Mesenchymal stem cell (in vitro differentiated cells and primary cell): ENCODE data around the gene NAPSA.

Experiments
- DNase-seq: peaks from one replicate; pipeline ENCODE4 v3.0.0-alpha.2; 2013
- H2AFZ ChIP-seq: one replicate; pipeline ENCODE4 v1.6.1; 2013; ENCODE audit warnings: low read depth, mild to moderate bottlenecking, control low read depth, inconsistent platforms, low read length, moderate library complexity
- H2AK5ac ChIP-seq: 2 replicates; pipeline ENCODE4 v1.6.1; 2013; ENCODE audit warnings: low read length, moderate library complexity, mild to moderate bottlenecking, inconsistent platforms; ENCODE audit not compliant: severe bottlenecking
- H2BK120ac ChIP-seq: one replicate; pipeline ENCODE4 v1.6.1; 2013; ENCODE audit warnings: low read depth, mild to moderate bottlenecking, inconsistent platforms, low read length, moderate library complexity
- H2BK12ac ChIP-seq, 2 experiments: one replicate each; pipeline ENCODE4 v1.6.1; 2013; ENCODE audit warnings: inconsistent platforms in 2 of 2, low read length in 2 of 2, mild to moderate bottlenecking in 2 of 2, moderate library complexity in 2 of 2, control low read depth in 1 of 2
- H2BK15ac ChIP-seq: one replicate; pipeline ENCODE4 v1.6.1; 2013; ENCODE audit warnings: mild to moderate bottlenecking, low read depth, inconsistent platforms; ENCODE audit not compliant: poor library complexity, severe bottlenecking
- H2BK5ac ChIP-seq: 2 replicates; pipeline ENCODE4 v1.6.1; 2013; ENCODE audit warnings: low read depth, mild to moderate bottlenecking, low read length, control low read depth, inconsistent platforms; ENCODE audit not compliant: poor library complexity, severe bottlenecking
- H3K14ac ChIP-seq, 2 experiments: one replicate each; pipeline ENCODE4 v1.6.1; 2013; ENCODE audit warnings: inconsistent platforms in 2 of 2, low read length in 2 of 2, control low read depth in 1 of 2, mild to moderate bottlenecking in 1 of 2, moderate library complexity in 1 of 2
- H3K18ac ChIP-seq, 2 experiments: one replicate each; pipeline ENCODE4 v1.6.1; 2013; ENCODE audit warnings: inconsistent platforms in 2 of 2, low read length in 2 of 2, control low read depth in 1 of 2, low read depth in 1 of 2, mild to moderate bottlenecking in 1 of 2
- H3K23ac ChIP-seq, 2 experiments: one replicate each; pipeline ENCODE4 v1.6.1; 2013; ENCODE audit warnings: inconsistent platforms in 2 of 2, low read length in 2 of 2, mild to moderate bottlenecking in 2 of 2, moderate library complexity in 2 of 2, control low read depth in 1 of 2
- H3K27ac ChIP-seq: 2 replicates; pipeline ENCODE4 v1.5.1; 2013; ENCODE audit warnings: mild to moderate bottlenecking, moderate library complexity, low read length, control low read depth, inconsistent platforms; ENCODE audit not compliant: poor library complexity, severe bottlenecking
- H3K27me3 ChIP-seq, 2 experiments: 2 replicates each; pipeline versions ENCODE4 v1.6.1 to v1.7.0; 2013; ENCODE audit warnings: low read length in 2 of 2, mild to moderate bottlenecking in 2 of 2, moderate library complexity in 2 of 2, control low read depth in 1 of 2, inconsistent platforms in 1 of 2; ENCODE audit not compliant: control insufficient read depth in 1 of 2, insufficient read depth in 1 of 2
- H3K36me3 ChIP-seq, 2 experiments: 2 replicates each; pipeline versions ENCODE4 v1.6.1 to v1.7.0; 2013; ENCODE audit warnings: low read length in 2 of 2, control low read depth in 1 of 2, inconsistent platforms in 1 of 2, low read depth in 1 of 2, mild to moderate bottlenecking in 1 of 2; ENCODE audit not compliant: insufficient read depth in 2 of 2, control insufficient read depth in 1 of 2
- H3K4ac ChIP-seq, 2 experiments: one replicate each; pipeline ENCODE4 v1.6.1; 2013; ENCODE audit warnings: inconsistent platforms in 2 of 2, low read length in 2 of 2, mild to moderate bottlenecking in 2 of 2, moderate library complexity in 2 of 2, control low read depth in 1 of 2, low read depth in 1 of 2
- H3K4me1 ChIP-seq: 2 replicates; pipeline ENCODE4 v1.6.1; 2013; ENCODE audit warnings: low read depth, low read length, control low read depth; ENCODE audit not compliant: control insufficient read depth, insufficient read depth
- H3K4me2 ChIP-seq: 2 replicates; pipeline ENCODE4 v1.6.1; 2013; ENCODE audit warnings: low read length, mild to moderate bottlenecking, inconsistent platforms; ENCODE audit not compliant: poor library complexity, severe bottlenecking
- H3K4me3 ChIP-seq, 2 experiments: 2 replicates each; pipeline versions ENCODE4 v1.5.1 to v1.7.0; 2013; ENCODE audit warnings: low read length in 2 of 2, mild to moderate bottlenecking in 2 of 2, control low read depth in 1 of 2, low read depth in 1 of 2; ENCODE audit not compliant: insufficient read depth in 1 of 2
- H3K79me1 ChIP-seq: replicated peaks from 2 replicates; pipeline ENCODE4 v1.6.1; 2013; ENCODE audit warnings: mild to moderate bottlenecking, control low read depth, low read length, inconsistent platforms; ENCODE audit not compliant: poor library complexity, severe bottlenecking
- H3K9ac ChIP-seq: 2 replicates; pipeline ENCODE4 v1.7.0; 2013; ENCODE audit warnings: mild to moderate bottlenecking, low read length, moderate library complexity
- H3K9me3 ChIP-seq: 2 replicates; pipeline ENCODE4 v1.7.0; 2013; ENCODE audit warnings: mild to moderate bottlenecking, low read length; ENCODE audit not compliant: control insufficient read depth
- H4K8ac ChIP-seq: one replicate; pipeline ENCODE4 v1.6.1; 2013; ENCODE audit warnings: inconsistent platforms, mild to moderate bottlenecking, low read length, moderate library complexity
- H4K91ac ChIP-seq: one replicate; pipeline ENCODE4 v1.6.1; 2013; ENCODE audit warnings: mild to moderate bottlenecking, low read length, inconsistent platforms
- WGBS: methylation state at CpG from one replicate; pipeline ENCODE4 v1.1.7; 2013; ENCODE audit warnings: mixed read lengths; 5-methylcytosine and 5-hydroxymethylcytosine counted together

The NAPSA gene

GRCh38 chr19:50311723-50312635, 53.5 kb downstream of the NAPSA start:
- Histone ChIP-seq H4K91ac (no peak overlapping the region), H3K36me3 (no peaks in the 10 kb centered on the region), H4K8ac (no peak overlapping the region), H3K4me1 (peaks cover 2% of the 10 kb centered on the region), H3K4ac (no peak overlapping the region), H3K23ac (no peak overlapping the region), H3K18ac (no peak overlapping the region), H2AK5ac (no peak overlapping the region), H3K27me3 (peaks cover 42 to 62% of the 10 kb centered on the region in 2 experiments), H3K79me1 (no peaks in the 10 kb centered on the region), H3K9ac (no peak overlapping the region), H3K4me2 (no peak overlapping the region), H2BK12ac (no peak overlapping the region), H2BK15ac (no peak overlapping the region), H3K27ac (no peak overlapping the region), H2AFZ (no peak overlapping the region), H2BK120ac (no peak overlapping the region), H3K14ac (no peak overlapping the region), H3K9me3 (peaks cover 18% of the 10 kb centered on the region), H3K4me3 (no peak overlapping the region), H2BK5ac (no peak overlapping the region)
- 9% methylated on average over 19 of the region's 42 CpGs for WGBS
- DNase-seq: no peak

GRCh38 chr19:50310759-50311465, 54.5 kb downstream of the NAPSA start:
- Histone ChIP-seq H2BK120ac (no peak overlapping the region), H2BK15ac (no peak overlapping the region), H3K4ac (no peak overlapping the region), H3K9me3 (peaks cover 22% of the 10 kb centered on the region), H3K27ac (no peak overlapping the region), H2BK5ac (no peak overlapping the region), H4K91ac (no peak overlapping the region), H3K14ac (no peak overlapping the region), H4K8ac (no peak overlapping the region), H3K4me2 (no peak overlapping the region), H3K23ac (no peak overlapping the region), H3K27me3 (peaks cover 37 to 57% of the 10 kb centered on the region in 2 experiments), H3K36me3 (no peaks in the 10 kb centered on the region), H2AFZ (no peak overlapping the region), H3K18ac (no peak overlapping the region), H3K79me1 (no peaks in the 10 kb centered on the region), H2AK5ac (no peak overlapping the region), H3K4me3 (no peak overlapping the region), H2BK12ac (no peak overlapping the region), H3K4me1 (peaks cover 2% of the 10 kb centered on the region), H3K9ac (no peak overlapping the region)
- 79% methylated on average over 10 of the region's 10 CpGs for WGBS
- no peak for DNase-seq

GRCh38 chr19:50309396-50310125, 55.9 kb downstream of the NAPSA start:
- no peak overlapping the region for H3K14ac ChIP-seq
- H3K4ac ChIP-seq: no peak overlapping the region
- H2BK12ac ChIP-seq: no peak overlapping the region
- peaks cover 30 to 48% of the 10 kb centered on the region in 2 experiments for H3K27me3 ChIP-seq
- no peak overlapping the region for H3K18ac ChIP-seq
- H2BK5ac ChIP-seq: no peak overlapping the region
- no peak overlapping the region for H2BK15ac ChIP-seq
- H4K91ac ChIP-seq: no peak overlapping the region
- H3K4me2 ChIP-seq: no peak overlapping the region
- 83% methylated on average over 14 of the region's 16 CpGs for WGBS
- H3K4me1 ChIP-seq: peaks cover 2% of the 10 kb centered on the region
- H3K36me3 ChIP-seq: no peaks in the 10 kb centered on the region
- H2BK120ac ChIP-seq: no peak overlapping the region
- H2AFZ ChIP-seq: no peak overlapping the region
- no peaks in the 10 kb centered on the region for H3K79me1 ChIP-seq
- H3K23ac ChIP-seq: no peak overlapping the region
- H2AK5ac ChIP-seq: no peak overlapping the region
- peaks cover 22% of the 10 kb centered on the region for H3K9me3 ChIP-seq
- no peak for DNase-seq
- no peak overlapping the region for H3K9ac ChIP-seq
- no peak overlapping the region for H3K4me3 ChIP-seq
- H3K27ac ChIP-seq: no peak overlapping the region
- H4K8ac ChIP-seq: no peak overlapping the region

GRCh38 chr19:50308991-50309390, 56.4 kb downstream of the NAPSA start:
- no peak for DNase-seq
- no peak overlapping the region for H2BK15ac ChIP-seq
- no peak overlapping the region for H4K8ac ChIP-seq
- no peaks in the 10 kb centered on the region for H3K79me1 ChIP-seq
- peaks cover 22% of the 10 kb centered on the region for H3K9me3 ChIP-seq
- H4K91ac ChIP-seq: no peak overlapping the region
- peaks cover 25 to 43% of the 10 kb centered on the region in 2 experiments for H3K27me3 ChIP-seq
- no peak overlapping the region for H3K23ac ChIP-seq
- H3K14ac ChIP-seq: no peak overlapping the region
- no peak overlapping the region for H2BK5ac ChIP-seq
- H3K27ac ChIP-seq: no peak overlapping the region
- no peak overlapping the region for H2AFZ ChIP-seq
- no peak overlapping the region for H2BK120ac ChIP-seq
- no peak overlapping the region for H3K4ac ChIP-seq
- H3K4me2 ChIP-seq: no peak overlapping the region
- 86% methylated on average over 21 of the region's 21 CpGs for WGBS
- H3K18ac ChIP-seq: no peak overlapping the region
- peak overlapping the region in 1 of 2 experiments; percentile 31 for H3K4me3 ChIP-seq
- no peak overlapping the region for H2BK12ac ChIP-seq
- H3K9ac ChIP-seq: no peak overlapping the region
- no peaks in the 10 kb centered on the region for H3K36me3 ChIP-seq
- H2AK5ac ChIP-seq: no peak overlapping the region
- peaks cover 2% of the 10 kb centered on the region for H3K4me1 ChIP-seq
